IPS-11a (cell line): Measurements from ENCODE around the gene COLEC12.

Source experiments
- H3K4me3 ChIP-seq: one replicate; pipeline ENCODE4 v1.5.1; 2013; ENCODE audit warnings: low read depth, low read length, control low read depth

The COLEC12 gene

DNA sequence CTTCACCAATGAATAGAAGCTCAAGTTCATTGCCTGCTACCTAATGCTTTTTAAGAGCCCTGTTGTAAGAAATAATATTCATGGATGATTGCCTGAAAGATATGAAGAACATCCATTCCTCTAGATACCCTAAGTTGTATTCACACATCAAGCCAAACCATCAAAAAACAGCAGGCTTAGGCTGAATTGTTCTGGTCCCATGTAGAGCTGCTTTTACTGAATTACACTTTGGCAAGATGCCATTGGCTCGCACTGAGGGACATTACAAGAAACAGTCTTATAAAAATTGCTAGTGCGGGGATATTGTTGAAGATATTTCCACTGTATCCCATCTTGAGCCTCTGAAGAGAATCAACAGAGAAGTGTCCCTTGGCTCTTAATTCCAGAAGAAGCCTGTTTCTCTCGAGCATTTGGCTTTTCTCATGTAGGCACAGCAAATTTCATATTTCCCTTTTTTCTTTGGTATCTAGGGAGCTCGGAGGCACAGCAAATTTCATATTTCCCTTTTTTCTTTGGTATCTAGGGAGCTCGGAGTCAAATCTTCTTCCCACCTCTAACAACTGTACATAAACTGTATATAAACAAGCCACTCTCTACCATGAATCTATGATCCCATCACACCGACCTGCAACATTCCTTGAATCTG is 107.5 kb downstream of the COLEC12 start:
- no peak overlapping the region for H3K4me3 ChIP-seq

DNA sequence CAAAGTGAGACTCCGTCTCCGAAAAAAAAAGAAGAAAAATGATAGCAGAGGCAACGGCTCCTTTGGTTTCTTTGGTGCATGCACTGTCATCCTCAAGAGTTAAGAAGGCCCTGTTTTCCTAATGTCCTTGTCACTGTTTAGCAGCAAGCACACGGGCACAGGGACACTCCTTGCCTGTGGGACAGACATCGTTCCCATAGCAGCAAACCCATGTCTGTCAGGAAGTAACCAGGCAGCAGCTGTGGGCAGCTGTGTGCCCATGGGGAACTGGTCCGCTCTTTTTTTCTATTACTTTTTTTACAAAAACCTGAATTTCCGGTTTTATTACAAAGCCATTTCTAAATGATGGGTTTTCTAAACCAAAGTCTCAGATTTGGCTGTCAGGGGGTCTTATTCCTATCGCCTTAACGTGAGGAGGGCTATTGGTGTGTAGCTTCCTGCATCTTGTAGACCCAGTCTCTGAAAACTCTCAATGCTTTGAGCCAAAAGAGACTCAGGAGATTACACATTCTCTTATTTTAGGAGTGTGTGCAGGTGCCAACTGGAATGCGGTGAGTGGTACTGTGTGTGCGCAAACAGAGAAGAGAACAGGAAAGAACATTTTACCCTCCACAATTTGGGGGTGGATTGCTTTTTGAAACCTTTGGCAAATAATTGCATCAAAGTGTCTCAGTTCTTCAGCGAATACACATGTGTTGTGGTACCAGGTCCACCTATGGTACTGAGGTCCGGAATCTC is 109.6 kb downstream of the COLEC12 start:
- no peak overlapping the region for H3K4me3 ChIP-seq

DNA sequence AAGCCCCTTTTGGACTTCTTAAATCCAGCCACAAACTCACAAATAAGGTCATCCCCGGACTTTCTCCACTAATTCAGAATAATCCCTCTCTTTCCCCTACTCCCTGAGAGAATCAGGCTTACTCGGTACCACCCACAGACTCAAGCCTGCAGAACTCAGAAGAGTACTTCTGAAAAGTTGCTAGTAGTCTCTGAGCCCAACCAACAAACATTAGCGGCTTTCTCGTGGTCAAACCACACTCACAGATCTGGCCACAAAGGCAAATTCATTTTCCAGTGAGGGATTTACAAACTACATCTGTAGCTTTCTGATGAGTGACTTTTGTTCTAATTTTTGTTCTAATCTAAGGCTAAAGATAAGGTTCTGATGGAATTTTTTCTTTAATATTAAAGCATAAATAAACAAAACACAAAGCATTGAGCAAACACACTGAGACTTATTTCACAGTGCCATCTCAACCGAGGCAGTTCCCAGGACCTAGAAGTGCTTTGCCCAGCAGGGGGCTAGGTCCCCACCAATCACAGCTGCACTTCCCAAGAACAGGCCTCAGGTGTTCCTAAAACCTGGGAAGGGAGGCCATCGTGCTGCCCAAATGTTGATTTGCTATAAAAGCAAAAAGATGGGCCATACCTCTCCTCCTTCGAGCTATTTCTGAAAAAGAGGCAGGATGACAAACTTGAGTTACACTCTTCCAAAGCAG is 110.7 kb downstream of the COLEC12 start:
- H3K4me3 ChIP-seq: no peak overlapping the region

DNA sequence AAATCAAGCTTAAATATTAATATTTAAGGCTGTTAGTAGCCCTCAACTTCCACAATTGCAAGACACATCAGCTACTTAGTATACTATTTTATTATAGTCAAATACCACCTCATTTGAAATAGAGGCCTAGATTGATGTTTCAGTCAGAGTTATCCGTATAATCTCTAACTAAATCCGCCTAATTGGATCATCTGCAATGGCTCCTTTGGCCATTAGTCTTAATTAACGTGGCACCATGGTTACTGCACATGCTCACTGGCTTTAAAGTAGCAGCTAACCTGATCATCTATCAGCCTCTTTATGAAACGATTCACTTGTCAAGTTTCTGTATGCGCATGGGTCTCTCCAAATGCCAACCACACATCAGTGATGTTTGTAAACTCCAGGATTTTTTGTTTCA is 112.3 kb downstream of the COLEC12 start:
- no peak overlapping the region for H3K4me3 ChIP-seq

DNA sequence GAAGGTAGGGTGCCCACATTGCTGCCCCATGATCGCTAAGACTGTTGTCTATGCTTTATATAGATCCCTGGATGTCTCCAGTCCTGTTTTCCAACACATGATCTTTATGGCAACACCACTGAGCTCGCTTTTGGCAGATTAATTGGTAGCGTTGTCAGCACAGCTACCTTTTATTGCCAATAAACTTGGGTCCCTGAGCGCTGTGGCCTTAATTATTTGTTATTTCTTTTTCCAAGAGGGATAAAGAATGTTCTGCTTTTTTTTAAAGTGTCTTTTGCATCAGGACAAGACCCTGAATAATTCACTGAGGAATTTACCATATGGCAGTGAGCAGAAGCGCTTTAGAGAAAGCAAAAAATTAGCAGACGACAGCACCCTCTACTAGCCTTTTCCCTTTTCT is 113.5 kb downstream of the COLEC12 start:
- no peak overlapping the region for H3K4me3 ChIP-seq

DNA sequence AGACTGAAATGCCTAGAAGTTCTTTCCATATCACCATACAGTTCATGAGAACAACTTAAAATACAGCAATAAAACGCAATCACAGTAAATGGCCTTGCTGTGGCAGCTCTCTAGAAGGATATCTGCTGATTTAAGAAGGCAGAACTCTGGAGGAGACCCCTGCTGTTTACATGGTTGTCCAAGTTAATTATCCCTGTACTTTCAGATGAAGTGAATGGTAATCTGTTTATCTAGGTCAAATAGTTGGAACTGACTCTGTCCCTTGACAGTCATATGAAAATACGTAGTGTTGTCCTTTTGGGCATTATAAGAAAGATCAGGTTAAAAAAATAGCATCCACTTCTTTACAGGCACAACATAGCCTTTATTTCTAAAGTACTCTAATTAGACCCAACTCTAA is 115.6 kb downstream of the COLEC12 start:
- no peak overlapping the region for H3K4me3 ChIP-seq

DNA sequence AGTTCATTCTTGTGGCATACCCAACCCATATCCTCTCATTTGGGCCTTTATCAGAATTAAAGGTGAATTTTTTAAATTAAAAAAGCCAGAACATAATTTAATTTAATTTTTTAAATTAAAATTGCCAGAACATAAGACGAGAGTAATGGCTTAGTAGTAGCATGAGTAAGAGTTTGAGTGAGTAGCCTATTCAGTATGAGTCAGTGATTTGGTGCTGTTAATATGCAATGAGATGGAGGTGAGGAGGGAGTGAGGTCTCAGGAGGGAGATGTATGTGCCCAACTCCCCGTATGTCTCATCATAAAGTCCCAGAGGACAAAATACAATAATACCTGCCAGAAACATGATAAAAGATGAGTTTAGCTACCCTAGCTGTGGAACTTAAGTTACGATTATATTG is 117.4 kb downstream of the COLEC12 start:
- H3K4me3 ChIP-seq: no peak overlapping the region

DNA sequence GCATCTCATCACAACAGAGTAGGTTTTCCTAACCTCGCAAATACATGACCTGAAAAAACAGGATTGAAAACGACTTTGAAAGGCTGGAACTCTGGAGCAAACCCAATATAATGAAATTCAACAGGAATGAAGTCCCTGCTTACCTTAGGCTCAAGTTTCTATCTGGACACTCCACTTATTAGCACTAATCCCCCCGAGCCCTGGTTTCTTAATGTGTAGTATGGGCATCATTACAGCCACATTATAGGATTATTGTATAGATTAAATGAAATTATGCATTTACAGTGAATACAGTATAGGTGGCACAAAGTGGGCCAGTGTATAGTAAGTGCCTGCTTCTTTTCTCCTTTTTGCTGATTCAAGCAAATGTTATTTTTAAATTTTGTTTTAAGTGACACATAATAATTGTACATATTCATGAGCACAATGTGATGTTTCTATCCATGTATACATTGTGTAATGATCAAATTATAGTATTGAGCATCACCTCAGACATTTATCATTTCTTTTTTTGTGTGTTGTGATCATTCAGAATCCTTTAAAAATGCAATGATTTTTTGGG is 118.0 kb downstream of the COLEC12 start:
- H3K4me3 ChIP-seq: no peak overlapping the region

DNA sequence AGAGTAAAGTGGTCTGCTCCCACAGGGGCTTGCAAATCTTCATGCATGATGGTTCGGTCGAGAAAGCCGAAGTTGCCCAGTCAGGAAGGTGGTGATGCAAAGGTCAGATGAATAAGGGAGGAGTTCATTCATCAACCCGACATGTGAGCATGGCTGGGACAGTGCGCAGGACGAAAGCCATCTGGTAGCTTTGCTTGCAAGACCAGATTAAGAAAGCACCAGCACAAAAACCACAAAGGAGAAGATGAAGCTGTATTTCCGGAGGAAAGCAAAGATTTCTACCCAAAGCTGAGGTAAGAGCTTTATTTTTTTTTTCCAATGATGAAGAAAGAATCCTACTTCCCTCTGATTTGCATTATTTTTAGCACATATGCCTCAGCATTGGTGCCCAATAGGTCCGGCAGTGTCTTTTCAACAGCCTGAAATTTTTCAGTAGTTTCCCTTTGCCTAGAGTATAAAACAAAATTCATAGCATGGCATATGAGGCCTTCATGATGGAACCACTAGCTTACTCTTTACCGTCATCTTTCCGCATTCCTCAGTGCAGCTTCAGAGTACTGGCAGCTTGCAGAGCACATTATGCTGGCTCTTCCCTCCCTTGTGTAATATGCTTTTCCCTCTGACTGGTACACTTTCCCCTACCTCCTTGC is 120.7 kb downstream of the COLEC12 start:
- H3K4me3 ChIP-seq: no peak overlapping the region

DNA sequence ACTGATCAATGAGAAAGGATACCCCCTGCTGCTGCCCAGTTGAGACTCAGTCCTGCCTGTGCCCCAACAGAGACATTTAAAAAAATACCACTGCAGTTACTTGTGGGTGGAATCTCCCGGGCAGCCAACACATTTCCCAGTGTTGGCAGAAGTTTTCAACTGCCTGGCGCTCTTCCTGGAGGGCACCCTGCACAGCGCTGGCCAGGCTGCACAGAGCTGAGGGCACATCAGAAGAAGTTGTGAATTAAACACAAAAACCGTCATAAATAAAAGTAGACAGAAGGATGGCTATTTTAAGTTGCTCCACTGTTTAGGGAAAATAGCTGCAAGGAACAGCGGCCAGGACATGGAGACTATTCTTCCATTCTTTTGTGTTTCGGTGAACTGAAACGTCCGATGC is 122.4 kb downstream of the COLEC12 start:
- no peak overlapping the region for H3K4me3 ChIP-seq

DNA sequence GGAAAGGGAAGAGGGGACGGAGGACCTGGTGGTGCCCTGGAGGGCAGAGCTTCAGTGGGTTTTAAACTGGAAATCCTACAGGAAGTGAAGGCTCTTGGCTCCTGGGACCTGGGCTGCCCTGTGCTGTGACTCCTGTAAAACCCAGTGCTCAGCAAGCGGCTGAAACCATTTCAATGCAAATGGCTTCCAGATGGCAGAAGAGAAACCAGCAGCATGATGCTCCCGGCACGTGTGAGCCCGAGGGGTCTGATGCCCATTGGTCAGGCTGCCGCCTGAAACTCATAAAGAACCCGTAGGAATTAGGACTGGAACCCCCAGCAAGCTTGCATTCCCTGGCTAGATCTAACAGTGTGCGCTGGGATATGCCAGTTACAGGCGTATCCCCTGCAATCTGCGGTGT is 123.4 kb downstream of the COLEC12 start:
- H3K4me3 ChIP-seq: no peak overlapping the region

DNA sequence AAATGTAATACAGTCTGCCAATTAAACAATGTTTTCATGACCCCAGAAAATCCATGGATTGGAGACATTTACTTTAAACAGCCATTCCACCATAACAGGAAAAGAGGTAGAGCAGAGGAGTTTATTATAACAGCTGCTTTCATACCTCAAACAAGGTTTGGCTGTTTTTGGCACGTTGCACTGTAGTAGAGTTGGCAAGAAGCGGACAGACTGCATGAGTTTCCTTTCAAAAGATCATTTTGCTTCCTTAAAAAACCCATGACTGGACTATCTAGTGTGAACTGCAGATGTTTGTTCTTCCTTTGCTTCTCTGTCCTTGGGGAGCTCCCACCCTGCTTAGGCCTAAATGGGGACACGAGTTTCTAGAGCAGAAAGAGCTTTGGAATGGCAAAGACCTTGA is 124.2 kb downstream of the COLEC12 start:
- H3K4me3 ChIP-seq: no peak overlapping the region

DNA sequence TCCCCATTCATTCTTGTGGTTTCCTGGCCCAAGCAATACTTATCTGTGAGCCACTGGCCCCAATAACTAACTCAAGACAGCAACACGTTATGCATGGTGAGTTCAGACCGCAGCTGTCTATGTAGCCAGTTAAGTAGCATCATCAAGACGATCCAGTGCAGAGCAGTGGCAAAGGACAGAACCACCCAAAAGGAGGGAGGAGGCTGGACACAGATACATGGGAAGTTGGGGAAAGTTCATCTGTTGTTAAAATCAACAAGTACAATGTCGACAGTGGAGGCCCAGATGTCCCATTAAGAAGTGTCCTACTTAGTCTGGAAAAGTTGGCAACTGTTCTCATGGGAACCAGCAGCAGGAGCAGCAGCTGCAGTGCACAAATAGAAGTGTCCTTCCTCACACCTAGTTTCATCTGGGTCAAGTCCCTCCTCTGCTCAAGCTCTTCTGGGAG is 125.8 kb downstream of the COLEC12 start:
- H3K4me3 ChIP-seq: no peak overlapping the region

DNA sequence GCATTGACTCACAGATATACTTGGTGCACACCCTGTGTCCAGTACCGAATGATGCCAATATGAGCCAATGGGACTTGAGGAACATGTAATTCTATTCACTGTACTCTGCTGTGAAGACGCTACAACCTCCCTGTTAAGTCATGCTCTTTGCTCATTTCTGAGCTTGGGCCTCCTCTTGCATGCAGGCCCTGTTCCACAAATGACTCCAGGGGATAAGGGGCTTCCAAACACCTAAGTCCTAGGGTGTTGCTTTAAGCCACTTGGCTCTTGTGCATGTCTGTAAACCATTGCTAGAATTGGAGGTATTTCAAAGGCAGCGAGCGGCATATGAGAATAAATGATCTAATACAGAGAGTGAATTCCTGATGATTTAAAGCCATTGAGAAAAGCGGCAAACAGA is 126.7 kb downstream of the COLEC12 start:
- H3K4me3 ChIP-seq: no peak overlapping the region

DNA sequence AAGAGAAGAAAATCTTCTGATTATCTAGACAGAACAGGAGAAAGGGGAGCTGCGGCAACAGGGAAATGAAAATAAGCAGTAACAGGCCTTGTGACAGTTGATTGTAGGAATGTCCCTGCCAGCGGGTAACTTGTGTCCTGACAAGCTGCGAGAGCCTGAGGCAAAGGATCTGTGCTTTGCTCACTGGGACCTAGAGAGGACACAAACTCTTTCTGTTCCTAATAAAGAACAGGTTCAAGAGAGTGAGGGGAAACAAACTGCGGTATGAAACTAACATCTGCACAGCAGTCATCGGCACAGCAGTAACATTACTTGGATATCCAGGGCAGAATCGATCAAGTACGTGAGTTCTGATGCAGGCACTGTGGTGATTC is 128.9 kb downstream of the COLEC12 start:
- no peak overlapping the region for H3K4me3 ChIP-seq

DNA sequence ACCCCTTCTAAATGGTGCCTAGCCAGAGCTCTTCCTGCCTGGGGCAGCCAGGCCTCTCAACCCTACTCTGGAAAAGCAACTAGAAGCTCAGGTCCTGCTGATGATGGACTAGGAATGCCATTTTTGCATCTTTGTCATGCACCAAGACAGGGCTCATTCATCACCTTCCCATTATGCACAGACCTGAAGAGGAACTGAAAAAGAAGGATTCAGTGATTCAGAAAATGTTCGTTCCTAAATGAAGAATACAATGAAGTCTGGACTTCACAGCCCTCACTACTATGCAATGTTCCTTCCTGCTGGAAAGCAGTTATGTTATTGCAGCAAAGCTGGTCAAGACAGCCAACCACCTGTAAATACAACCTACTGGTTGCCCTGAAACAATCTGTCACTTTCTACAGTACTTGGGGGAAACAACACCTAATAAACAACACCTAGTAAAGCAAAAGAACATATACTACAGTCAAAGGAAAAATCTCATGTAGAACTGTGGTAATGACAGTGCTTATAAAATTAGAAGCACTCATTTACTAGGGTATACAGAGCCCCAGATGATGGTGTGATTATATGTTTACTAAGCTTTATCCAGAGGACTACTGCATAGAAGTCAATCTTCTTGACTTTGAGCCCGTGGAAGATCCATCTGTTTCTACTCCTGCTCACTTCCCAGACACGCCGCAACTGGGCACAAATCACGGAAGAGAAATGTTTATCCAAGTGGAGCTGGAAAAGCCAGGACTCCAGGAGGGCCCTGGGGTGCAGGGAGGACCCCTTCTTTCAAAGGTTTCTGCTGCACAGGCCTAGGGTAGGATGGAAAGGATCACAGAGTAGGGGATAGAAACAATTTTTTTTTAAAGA is 129.5 kb downstream of the COLEC12 start:
- no peak overlapping the region for H3K4me3 ChIP-seq

DNA sequence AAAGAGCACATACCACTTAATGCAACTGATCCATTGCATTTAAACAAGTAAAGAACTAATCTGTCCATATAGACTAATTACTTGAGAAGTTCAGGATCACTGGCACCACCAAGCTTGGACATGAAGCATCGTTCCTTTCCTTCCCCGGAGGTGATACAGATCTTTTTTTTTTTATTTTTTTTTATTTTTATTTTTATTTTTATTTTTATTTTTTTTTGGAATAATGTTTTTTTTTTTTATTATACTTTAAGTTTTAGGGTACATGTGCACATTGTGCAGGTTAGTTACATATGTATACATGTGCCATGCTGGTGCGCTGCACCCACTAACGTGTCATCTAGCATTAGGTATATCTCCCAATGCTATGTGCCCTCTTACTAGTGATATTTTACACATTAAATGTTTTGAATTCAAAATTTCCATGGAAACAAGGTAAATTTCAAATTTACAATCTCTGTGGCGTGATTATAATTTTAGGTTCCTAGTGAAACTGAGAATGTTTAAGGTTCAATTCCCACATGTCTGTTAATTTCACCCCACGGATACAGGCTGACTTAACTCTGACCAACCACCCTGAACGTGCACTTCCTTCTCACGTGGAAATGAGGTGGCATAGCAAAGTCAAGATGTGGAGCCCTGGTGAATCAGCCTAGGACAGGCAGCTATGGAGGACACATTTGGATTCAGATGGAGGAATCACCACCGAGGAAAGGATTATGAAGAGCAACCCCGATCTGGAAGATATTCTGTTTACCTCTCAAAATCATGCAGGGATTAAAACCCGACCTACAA is 131.1 kb downstream of the COLEC12 start:
- no peak overlapping the region for H3K4me3 ChIP-seq

DNA sequence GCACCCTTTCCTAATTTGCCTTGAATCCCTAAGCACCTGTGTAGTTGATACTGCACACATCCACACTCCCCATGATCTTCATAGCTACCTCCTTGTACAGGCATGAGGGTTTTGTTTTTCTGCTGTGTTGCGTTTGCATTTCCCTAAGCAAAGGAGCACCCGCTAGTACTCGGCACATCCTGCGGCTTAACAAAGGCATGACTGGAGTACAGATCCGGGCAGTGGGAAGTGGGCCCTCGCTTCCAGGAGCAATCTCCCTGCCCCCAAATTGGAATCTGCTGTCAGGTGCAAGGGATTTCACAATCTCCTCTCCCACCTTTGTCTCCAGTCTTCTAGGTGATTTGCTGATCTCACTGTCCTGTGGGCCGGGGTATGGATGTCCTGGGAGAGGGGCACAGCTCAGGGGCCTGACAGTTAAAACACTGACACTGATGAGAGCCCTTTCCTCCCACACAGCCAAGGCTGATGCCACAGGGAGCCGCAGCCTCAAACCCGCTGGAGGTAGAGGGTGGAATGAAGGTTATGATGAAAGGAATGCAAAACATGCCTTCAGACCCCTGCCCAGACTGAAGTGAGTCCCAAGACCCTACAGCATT is 133.9 kb downstream of the COLEC12 start:
- H3K4me3 ChIP-seq: no peak overlapping the region

DNA sequence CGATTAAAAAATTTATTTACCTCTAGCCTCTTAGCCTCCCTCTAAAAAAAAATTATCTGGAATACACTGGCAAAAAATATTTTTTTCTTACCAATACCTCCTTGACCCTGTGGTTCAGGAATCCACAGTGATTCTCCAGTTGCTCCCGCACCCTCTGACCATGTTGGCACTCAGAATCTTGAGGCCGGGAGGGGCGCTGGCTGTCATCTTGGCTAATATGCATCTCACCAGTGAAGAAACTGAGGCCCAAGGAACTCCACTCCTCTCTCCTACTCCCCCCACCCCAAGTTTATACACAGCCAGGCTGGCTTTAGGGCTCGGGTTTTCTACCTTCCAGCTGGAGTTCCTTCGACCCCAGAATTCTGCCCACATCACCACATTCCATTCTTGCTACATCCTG is 134.8 kb downstream of the COLEC12 start:
- no peak overlapping the region for H3K4me3 ChIP-seq
